ENCODE measurements around the gene ABCF1. TPM values are rescaled to one million over a fixed set of nuclear protein-coding genes. Genes with fewer than 3 reads are reported as not detected.

Gene ABCF1
- total RNA-seq, 1 donor, result 37.6 TPM

- peak; percentile 16 for DNase-seq (ENCODE audit: low read depth)
- no peak for TF ChIP-seq CTCF (IDR thresholded peaks at IDR 0.05; ENCODE audit: insufficient read depth, low read depth, low read length)
- H3K4me3 ChIP-seq (ENCODE audit: low read depth, low read length), result peak overlapping the region; percentile 98
Measured at GRCh38 chr6:30615958-30616810, 44.9 kb downstream of the ABCF1 start.

GRCh38 chr6:30616811-30617564 is 45.7 kb downstream of the ABCF1 start, which contains the start of gene PPP1R10:
Gene PPP1R10, minus strand, starts transcription at chr6:30617243. Its CDS starts 7,299 bp downstream, at chr6:30609944.
- peak within 1 kb of the TSS; percentile 98 for H3K4me3 ChIP-seq (ENCODE audit: low read depth, low read length)
- DNase-seq (ENCODE audit: low read depth), result peak; percentile 100
- TF ChIP-seq CTCF (IDR thresholded peaks at IDR 0.05; ENCODE audit: insufficient read depth, low read depth, low read length), result no peak

- TF ChIP-seq CTCF (IDR thresholded peaks at IDR 0.05; ENCODE audit: insufficient read depth, low read depth, low read length), result no peak
- peak; percentile 98 for DNase-seq (ENCODE audit: low read depth)
- H3K4me3 ChIP-seq (ENCODE audit: low read depth, low read length), result peak within 1 kb of the TSS; percentile 98
Measured at GRCh38 chr6:30617565-30618269, 46.5 kb downstream of the ABCF1 start, which contains the start of gene MRPS18B. Gene MRPS18B, plus strand, starts transcription at chr6:30617840. Its CDS starts 26 bp downstream, at chr6:30617866.

GRCh38 chr6:30618270-30618797 is 47.1 kb downstream of the ABCF1 start:
- TF ChIP-seq CTCF (IDR thresholded peaks at IDR 0.05; ENCODE audit: insufficient read depth, low read depth, low read length), result no peak
- H3K4me3 ChIP-seq (ENCODE audit: low read depth, low read length), result peak overlapping the region; percentile 92
- DNase-seq (ENCODE audit: low read depth), result no peak

- no peak for DNase-seq (ENCODE audit: low read depth)
- TF ChIP-seq CTCF (IDR thresholded peaks at IDR 0.05; ENCODE audit: insufficient read depth, low read depth, low read length), result no peak
Measured at GRCh38 chr6:30619561-30619960, 48.3 kb downstream of the ABCF1 start.

GRCh38 chr6:30625511-30625910 is 54.3 kb downstream of the ABCF1 start:
- DNase-seq (ENCODE audit: low read depth), result no peak
- H3K4me3 ChIP-seq (ENCODE audit: low read depth, low read length), result no peak overlapping the region
- TF ChIP-seq CTCF (IDR thresholded peaks at IDR 0.05; ENCODE audit: insufficient read depth, low read depth, low read length), result no peak

More at GRCh38 chr6:30619561-30619960, 48.3 kb downstream of the ABCF1 start:
- no peak overlapping the region for H3K4me3 ChIP-seq (ENCODE audit: low read depth, low read length)
